ENCODE measurements around the gene GPATCH2. TPM values are rescaled to one million over a fixed set of nuclear protein-coding genes. Genes with fewer than 3 reads are reported as not detected.

GPATCH2 gene
- total RNA-seq, 2 experiments from 2014 or later = 8.6 to 10.0 TPM

DNA sequence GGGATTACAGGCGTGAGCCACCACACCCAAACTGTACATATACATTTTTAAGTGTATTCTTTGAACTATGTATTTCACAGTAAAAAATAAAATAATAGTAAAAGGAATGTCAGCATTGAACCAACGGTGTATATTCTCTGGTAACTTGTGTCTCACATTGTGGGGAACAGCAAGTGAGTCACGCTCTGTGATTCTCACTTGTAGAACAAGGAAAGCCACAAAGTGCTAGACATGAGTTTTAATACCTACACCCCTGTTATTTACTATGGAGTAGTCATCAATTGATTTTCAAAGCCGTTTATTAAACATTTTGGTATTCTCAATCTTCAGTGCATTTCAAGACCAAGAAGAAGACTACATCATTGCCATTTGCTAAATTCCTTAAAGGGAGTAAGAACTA is 197.2 kb downstream of the GPATCH2 start:
- CTCF ChIA-PET = no interaction called here
- no peak overlapping the region for H3K4me3 Mint-ChIP-seq
- DNase-seq = no peak
- peaks cover 7% of the 10 kb centered on the region for H3K36me3 Mint-ChIP-seq
- no peak overlapping the region for H3K27ac Mint-ChIP-seq
- no peaks in the 10 kb centered on the region for H3K27me3 Mint-ChIP-seq
- no peaks in the 10 kb centered on the region for H3K4me1 Mint-ChIP-seq
- no peak for ATAC-seq
- H3K9me3 Mint-ChIP-seq (ENCODE audit: low read depth) = no peaks in the 10 kb centered on the region

DNA sequence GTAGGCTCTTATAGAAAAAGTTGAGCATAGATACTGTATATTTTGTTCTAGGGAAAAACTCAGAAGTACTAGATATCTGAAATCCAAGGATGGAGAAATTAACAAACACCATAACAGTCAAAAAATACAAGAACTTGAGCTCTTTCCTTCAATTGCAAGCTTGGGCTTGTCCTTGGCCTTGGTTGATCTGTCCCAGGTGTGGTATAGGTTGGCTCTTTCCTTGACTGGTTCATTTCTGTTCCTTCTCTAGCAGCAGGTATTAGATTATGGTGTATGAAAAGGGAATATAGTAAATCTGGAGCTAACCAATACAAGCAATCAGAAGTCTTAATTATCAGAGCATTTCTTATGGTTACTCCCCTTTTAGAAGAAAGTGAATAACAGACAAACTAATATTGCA is 198.6 kb downstream of the GPATCH2 start:
- no peak overlapping the region for H3K27ac Mint-ChIP-seq
- H3K9me3 Mint-ChIP-seq (ENCODE audit: low read depth) = no peaks in the 10 kb centered on the region
- no peak overlapping the region for H3K4me3 Mint-ChIP-seq
- H3K36me3 Mint-ChIP-seq = peaks cover 4% of the 10 kb centered on the region
- no peaks in the 10 kb centered on the region for H3K27me3 Mint-ChIP-seq
- H3K4me1 Mint-ChIP-seq = no peaks in the 10 kb centered on the region
- CTCF ChIA-PET = no interaction called here
- ATAC-seq (no peak), DNase-seq (no peak)

DNA sequence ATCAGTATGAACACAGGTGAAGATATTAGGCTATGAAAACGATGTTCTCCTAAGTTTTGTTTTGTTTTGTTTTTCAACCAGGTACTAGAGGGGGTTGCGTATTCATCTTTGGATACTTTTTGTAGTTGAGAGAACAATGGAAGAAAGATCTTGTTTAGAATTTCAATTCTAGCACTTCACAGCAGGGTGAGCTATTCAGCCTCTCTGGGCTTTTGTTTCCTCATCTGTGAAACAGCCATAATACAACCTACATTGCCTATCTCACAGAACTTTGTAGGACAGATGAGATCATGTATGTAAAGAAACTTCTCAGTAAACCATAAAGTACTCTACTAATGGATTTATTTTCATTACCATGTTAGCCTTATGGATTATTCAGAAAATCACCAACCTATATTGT is 199.5 kb downstream of the GPATCH2 start:
- DNase-seq = no peak
- CTCF ChIA-PET = no interaction called here
- no peak for ATAC-seq
- H3K27me3 Mint-ChIP-seq = no peaks in the 10 kb centered on the region
- no peaks in the 10 kb centered on the region for H3K4me1 Mint-ChIP-seq
- no peak overlapping the region for H3K27ac Mint-ChIP-seq
- no peaks in the 10 kb centered on the region for H3K9me3 Mint-ChIP-seq (ENCODE audit: low read depth)
- H3K4me3 Mint-ChIP-seq = no peak overlapping the region
- H3K36me3 Mint-ChIP-seq = no peaks in the 10 kb centered on the region

DNA sequence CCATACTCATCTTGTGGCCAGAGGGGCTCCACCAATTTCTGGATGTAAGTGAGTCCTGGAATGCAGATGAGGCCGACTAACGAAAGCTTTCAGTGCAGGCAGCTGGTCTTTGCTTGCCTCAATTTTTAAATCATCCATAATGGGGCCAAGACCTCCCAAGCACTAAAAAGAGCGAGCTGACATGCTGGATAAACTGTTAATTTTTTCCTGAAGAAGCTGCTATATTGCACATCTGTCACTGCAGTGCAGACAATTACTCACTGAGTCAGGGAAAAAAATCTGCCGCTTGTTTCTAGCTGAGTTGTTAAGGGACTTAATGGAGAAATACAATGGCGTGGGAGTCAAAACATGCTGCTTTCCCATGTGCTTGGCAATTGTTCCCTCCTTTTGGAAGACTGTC is 205.5 kb downstream of the GPATCH2 start:
- Mint-ChIP-seq H3K27ac (no peak overlapping the region), H3K4me1 (no peaks in the 10 kb centered on the region), H3K9me3 (ENCODE audit: low read depth) (no peaks in the 10 kb centered on the region), H3K4me3 (no peak overlapping the region), H3K36me3 (no peaks in the 10 kb centered on the region), H3K27me3 (peaks cover 5% of the 10 kb centered on the region)
- DNase-seq = no peak
- no peak for ATAC-seq
- CTCF ChIA-PET = no interaction called here

DNA sequence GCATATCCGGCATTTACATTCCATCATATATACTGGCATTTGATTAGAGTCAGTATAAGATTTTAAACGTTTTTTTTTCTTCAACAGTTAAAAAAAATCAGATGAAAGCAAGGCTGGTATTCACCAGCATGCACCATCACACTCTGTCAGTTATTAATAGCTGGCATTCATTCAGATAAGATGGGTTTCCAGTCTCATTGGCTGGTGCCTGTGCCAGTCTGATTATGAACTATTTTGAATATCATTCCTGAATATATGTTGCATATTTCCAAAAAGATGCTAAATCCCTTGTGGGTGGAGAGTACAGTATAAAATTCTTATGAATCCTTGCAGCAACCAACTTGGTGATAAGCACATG is 211.7 kb downstream of the GPATCH2 start:
- H3K9me3 Mint-ChIP-seq (ENCODE audit: low read depth) = no peaks in the 10 kb centered on the region

DNA sequence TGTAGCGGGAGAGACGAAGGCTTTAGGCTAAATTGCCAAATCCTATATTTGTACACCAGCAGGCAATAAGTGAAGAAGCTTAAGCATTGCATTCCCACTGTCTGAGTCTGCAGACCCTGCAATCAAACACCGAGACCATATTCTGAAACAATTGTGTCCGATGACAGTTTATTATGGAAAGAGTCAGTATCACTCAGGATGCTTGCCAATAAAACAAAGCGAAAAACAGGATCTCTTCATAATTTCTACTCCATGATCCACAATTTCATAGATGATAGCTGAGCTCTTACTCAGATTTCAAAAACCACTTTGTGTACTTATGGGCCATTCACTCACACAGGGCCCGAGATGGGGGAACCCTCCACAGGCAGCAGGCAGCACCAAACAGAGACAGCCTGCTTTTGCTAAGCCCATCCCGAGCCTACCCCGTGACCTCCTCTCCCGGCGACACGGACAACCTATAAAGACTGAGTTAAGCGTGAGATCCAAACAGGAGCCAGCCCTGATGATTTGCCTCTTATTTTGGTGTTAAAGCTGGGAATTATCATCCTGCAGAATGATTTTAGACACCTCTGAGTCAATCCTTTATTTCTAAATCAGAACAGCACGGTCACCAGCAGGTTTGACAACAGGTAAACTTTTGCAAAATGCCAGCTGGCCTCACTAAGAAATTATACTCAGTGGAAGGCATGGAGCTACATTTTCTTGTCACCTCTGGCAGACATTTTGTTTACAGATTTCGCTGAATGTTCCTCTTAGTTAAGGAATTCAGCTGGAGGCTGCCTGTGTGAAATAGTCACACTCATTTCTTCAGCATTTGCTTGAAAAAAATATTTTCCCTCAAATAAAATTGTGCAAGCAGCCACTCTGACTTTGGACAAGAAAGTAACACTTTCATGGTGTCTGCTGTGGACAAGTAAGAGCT is 212.4 kb downstream of the GPATCH2 start:
- Mint-ChIP-seq H3K36me3 (no peaks in the 10 kb centered on the region), H3K9me3 (ENCODE audit: low read depth) (no peaks in the 10 kb centered on the region), H3K4me3 (no peak overlapping the region), H3K4me1 (no peaks in the 10 kb centered on the region), H3K27me3 (peaks cover 8% of the 10 kb centered on the region), H3K27ac (no peak overlapping the region)
- no peak for ATAC-seq
- no peak for DNase-seq
- CTCF ChIA-PET = no interaction called here

More for the DNA sequence above, 211.7 kb downstream of the GPATCH2 start:
- no peak for ATAC-seq
- CTCF ChIA-PET = no interaction called here
- Mint-ChIP-seq H3K4me1 (no peaks in the 10 kb centered on the region), H3K27me3 (peaks cover 8% of the 10 kb centered on the region), H3K36me3 (no peaks in the 10 kb centered on the region), H3K4me3 (no peak overlapping the region), H3K27ac (no peak overlapping the region)
- no peak for DNase-seq

DNA sequence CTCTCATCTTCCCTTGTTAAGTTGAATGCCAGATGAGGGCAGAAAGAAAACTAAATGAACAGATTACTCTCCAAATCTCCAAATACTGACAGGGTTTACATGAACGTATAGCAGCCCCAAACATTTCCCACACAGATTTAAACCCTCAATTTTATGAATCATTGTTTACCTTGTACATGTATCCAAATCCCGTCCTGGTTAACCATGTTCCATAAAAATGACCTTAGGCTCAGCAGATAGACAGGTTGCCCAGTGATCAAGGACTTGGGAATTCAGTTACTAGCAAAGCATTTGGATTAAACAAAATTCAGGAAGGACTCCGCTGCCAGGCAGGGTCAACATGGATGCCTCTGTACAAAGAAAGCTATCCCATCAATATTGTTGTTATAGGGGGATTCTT is 213.5 kb downstream of the GPATCH2 start:
- no peak overlapping the region for H3K27ac Mint-ChIP-seq
- no peaks in the 10 kb centered on the region for H3K4me1 Mint-ChIP-seq
- no peak for DNase-seq
- no peak for ATAC-seq
- H3K4me3 Mint-ChIP-seq = no peak overlapping the region
- CTCF ChIA-PET = no interaction called here
- peaks cover 6% of the 10 kb centered on the region for H3K27me3 Mint-ChIP-seq
- no peaks in the 10 kb centered on the region for H3K9me3 Mint-ChIP-seq (ENCODE audit: low read depth)
- H3K36me3 Mint-ChIP-seq = no peaks in the 10 kb centered on the region

DNA sequence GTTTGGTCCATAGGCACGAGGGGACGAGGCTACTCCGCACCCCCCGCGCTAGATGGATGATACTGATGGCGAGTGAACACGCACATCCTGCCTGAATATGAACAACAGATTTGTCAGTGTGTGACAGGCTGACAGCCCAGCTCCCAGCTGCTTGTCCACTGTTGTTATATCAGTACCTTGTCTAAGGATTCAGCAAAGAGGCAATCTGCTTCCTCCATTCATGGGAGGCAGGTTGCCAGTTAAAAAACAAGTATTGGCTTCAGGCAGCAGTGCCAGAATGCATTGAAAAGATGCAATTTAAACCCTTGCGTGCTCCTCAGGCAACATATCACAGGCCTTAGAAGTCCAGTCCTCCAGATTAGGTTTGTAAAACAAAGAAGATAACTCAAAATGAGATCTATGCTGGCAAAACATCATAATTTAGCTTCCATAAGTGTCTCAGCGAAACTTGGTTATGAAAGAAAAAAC is 223.3 kb downstream of the GPATCH2 start:
- Mint-ChIP-seq H3K27ac (no peak overlapping the region), H3K9me3 (ENCODE audit: low read depth) (no peaks in the 10 kb centered on the region), H3K36me3 (no peaks in the 10 kb centered on the region), H3K27me3 (peaks cover 4% of the 10 kb centered on the region), H3K4me3 (no peak overlapping the region), H3K4me1 (no peaks in the 10 kb centered on the region)
- ATAC-seq (no peak), DNase-seq (no peak)
- CTCF ChIA-PET = interaction anchor here (0.6 kb wide), 1 partner anchor 128 kb away, joined by 3 read pairs; no protein-coding TSS in a partner anchor

DNA sequence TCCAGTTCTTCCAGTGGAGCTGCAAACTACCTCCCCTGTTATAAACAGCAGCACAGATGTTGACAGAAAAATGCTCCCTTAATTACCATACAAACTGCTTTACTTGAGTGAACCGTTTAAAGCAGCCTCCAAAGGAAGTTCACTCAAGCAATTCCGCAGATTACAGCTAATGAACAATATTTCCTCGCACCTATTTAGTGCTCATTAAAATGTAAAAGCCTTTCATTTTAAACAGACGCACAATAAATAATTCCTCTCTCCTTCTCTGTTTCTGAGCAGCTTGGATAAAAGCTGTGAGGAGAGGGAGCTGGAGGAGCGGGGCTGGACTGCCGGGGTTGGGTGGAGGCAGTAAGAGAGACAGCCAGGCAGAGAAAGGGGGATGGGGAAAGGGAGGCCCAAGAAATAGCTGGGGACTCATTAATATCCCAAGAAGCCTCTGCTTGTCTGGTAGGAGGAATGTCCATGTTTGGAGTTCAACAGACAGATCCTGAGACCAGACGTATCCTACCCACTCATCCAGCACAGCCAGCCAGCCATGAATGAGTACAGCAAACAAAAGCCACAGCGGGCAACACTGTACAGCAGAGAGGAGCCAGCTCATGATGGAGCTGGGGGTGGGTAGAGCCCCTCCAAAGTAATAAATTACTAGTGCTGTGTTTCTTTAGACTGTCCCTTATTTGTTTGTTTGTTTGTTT is 227.7 kb downstream of the GPATCH2 start:
- no peaks in the 10 kb centered on the region for H3K36me3 Mint-ChIP-seq
- no peak for ATAC-seq

DNA sequence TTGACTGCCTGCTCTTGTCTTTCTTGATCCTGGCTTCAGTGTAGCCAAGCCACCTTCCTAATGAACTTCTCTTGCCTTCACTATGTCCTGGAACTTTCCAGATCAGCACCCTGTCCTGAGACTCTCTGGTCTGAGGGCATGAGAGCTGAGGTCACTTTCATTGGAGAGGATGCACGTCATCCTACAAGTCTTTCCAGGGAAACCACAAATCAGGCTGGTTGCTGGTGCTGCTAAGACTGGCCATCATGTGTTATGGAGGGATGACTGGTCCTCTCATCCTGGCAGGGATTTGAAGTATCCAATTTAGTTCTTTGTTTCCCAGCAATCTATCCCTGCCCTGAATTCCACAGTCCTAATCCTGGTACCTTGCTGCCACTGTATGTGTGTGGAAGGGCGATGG is 228.6 kb downstream of the GPATCH2 start:
- DNase-seq (no peak), ATAC-seq (no peak)
- Mint-ChIP-seq H3K27me3 (peaks cover 4% of the 10 kb centered on the region), H3K4me3 (no peak overlapping the region), H3K9me3 (ENCODE audit: low read depth) (no peaks in the 10 kb centered on the region), H3K27ac (no peak overlapping the region), H3K36me3 (no peaks in the 10 kb centered on the region), H3K4me1 (no peaks in the 10 kb centered on the region)
- CTCF ChIA-PET = no interaction called here

More for the DNA sequence above, 227.7 kb downstream of the GPATCH2 start:
- Mint-ChIP-seq H3K4me3 (no peak overlapping the region), H3K4me1 (no peaks in the 10 kb centered on the region), H3K27me3 (peaks cover 4% of the 10 kb centered on the region), H3K27ac (no peak overlapping the region), H3K9me3 (ENCODE audit: low read depth) (no peaks in the 10 kb centered on the region)
- CTCF ChIA-PET = no interaction called here
- DNase-seq = no peak

DNA sequence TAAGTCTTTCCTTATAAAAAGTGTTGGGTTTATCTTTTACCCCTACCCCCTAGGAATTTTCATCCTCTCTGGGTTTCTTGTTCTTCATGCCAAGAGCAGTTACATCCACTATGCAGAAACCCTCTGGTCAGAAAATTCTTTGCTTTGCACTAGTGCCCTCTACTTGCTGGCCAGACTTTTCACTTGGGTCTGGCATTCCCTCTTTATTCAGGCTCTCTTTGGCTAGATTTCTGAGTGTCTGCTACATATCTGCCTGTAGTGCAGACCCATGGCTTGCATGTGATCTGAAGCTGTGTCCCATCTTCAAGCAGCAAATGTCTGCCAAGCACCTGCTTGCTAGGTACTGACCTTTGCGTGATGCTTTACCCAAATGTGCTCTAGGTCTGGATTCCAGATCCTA is 237.0 kb downstream of the GPATCH2 start:
- H3K27ac Mint-ChIP-seq = no peak overlapping the region

DNA sequence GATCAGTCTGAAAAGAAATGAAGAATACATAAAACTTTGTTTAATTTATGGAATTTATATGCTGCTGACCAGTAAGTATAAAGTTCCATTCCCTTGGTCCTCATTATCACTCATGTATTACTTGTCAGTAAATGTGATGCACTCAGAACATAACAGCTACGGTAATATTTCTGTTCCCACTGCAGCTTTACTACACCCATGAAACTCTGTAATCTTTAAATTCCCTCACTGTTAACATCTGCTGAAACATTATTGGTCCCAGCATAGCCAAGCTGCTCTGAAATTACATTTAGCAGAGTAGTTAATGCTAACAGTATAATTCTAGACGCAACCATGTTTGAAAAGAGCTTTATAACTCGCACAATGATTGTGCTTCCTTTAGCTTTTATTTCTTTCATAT is 238.4 kb downstream of the GPATCH2 start:
- CTCF ChIA-PET = no interaction called here
- Mint-ChIP-seq H3K27ac (no peak overlapping the region), H3K4me1 (no peaks in the 10 kb centered on the region), H3K36me3 (no peaks in the 10 kb centered on the region), H3K27me3 (peaks cover 2% of the 10 kb centered on the region), H3K4me3 (no peak overlapping the region), H3K9me3 (ENCODE audit: low read depth) (no peaks in the 10 kb centered on the region)
- ATAC-seq = no peak
- DNase-seq = no peak

More for the DNA sequence above, 237.0 kb downstream of the GPATCH2 start:
- no peak for ATAC-seq
- no peak for DNase-seq
- no peaks in the 10 kb centered on the region for H3K9me3 Mint-ChIP-seq (ENCODE audit: low read depth)
- CTCF ChIA-PET = no interaction called here
- H3K36me3 Mint-ChIP-seq = no peaks in the 10 kb centered on the region
- H3K4me3 Mint-ChIP-seq = no peak overlapping the region
- peaks cover 2% of the 10 kb centered on the region for H3K27me3 Mint-ChIP-seq
- no peaks in the 10 kb centered on the region for H3K4me1 Mint-ChIP-seq

DNA sequence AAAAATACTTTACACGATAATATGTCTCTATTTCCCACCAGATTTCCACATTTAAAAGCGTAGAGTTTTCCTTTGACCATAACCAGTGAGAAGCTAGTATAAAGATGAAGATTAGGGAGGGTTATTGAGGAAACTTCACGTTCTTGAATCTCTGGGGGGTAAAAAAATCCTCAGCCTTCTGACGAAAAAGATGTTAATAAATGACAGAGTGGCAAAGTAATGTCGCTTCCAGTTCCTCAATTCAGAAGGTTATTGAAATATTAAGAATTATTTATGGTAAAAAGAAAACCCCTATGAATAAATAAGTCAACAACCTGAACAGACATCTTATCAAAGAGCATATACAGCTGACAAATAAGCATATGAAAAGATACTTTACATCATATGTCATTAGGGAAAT is 241.0 kb downstream of the GPATCH2 start:
- no peak for ATAC-seq
- Mint-ChIP-seq H3K27me3 (no peaks in the 10 kb centered on the region), H3K36me3 (no peaks in the 10 kb centered on the region), H3K4me1 (no peaks in the 10 kb centered on the region), H3K27ac (no peak overlapping the region), H3K4me3 (no peak overlapping the region), H3K9me3 (ENCODE audit: low read depth) (peaks cover 1% of the 10 kb centered on the region)
- DNase-seq = no peak
- CTCF ChIA-PET = no interaction called here

DNA sequence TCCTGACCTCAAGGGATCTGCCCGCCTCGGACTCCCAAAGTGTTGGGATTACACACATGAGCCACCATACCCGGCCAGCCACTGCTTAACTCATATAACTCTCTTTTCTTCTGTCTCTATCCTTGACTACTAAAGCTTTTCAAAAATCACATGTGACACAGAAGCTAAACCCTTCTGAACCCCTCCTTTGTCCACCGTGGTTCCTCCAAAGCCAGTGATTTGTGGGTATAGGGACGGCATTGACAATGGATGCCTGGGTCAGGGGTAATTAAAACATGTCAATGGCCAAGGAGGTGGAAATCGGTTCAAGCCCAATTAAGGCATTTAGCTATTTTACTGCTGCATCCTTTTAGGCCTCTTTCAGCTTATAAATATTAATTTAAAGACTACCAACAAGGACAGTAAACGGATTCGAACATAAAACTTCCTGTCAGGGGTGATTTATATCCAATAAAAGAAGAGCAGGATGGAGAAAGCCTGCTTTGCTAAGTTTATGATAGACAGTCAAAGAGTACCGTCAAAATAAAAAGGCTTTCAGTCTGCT is 242.3 kb downstream of the GPATCH2 start:
- Mint-ChIP-seq H3K36me3 (no peaks in the 10 kb centered on the region), H3K4me1 (no peaks in the 10 kb centered on the region), H3K27ac (no peak overlapping the region), H3K27me3 (no peaks in the 10 kb centered on the region), H3K4me3 (no peak overlapping the region), H3K9me3 (ENCODE audit: low read depth) (peaks cover 2% of the 10 kb centered on the region)
- DNase-seq (no peak), ATAC-seq (no peak)
- CTCF ChIA-PET = no interaction called here
